Activated CD8-positive, alpha-beta memory T cell treated with anti-CD3 and anti-CD28 coated beads, Interleukin-2, amount 50 U/mL, for 24 hours (primary cell): Measurements from ENCODE around the gene XPNPEP2.
A peak's percentile ranks its signal among the peaks of the same experiment; 100 is the strongest.

Source experiments
- DNase-seq: peaks from one replicate; pipeline ENCODE4 v3.0.0-alpha.2; 2020; ENCODE audit errors: extremely low read depth

The XPNPEP2 gene

GRCh38 chrX:129779747-129780146 lies 41.0 kb downstream of the XPNPEP2 start, which contains the start of gene SASH3:
Gene SASH3 (plus strand): TSS chrX:129779949. CDS start chrX:129780098, 149 bp downstream.
- DNase-seq: no peak

GRCh38 chrX:129780441-129781105 lies 41.8 kb downstream of the XPNPEP2 start:
- no peak for DNase-seq

DNA sequence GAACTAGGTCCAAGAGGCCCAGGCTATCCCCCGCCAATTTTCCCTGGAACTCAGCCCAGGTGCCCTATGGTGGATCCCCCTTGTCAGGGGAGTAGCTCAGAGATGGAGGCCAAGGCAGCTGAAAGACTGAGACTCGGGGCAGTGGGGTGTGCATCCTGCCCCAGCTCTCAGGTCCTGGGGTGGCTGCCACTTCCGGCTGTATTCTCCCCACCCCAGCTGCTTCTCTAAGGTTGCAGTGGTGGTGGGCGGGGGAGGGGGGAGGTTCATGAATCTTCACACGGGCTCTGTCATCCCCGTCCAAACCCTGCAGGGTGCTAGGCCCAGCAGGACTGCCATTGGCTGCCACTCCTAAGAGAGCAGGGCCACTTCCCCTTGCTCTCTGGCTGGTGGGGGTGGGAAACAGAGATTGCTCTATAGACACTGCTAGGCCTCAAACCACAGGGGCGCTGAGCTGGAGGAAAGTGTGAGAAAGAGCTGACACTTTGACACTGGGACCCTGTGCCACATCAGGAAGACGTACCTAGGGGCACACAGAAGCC lies 42.4 kb downstream of the XPNPEP2 start:
- DNase-seq: peak; percentile 68

DNA sequence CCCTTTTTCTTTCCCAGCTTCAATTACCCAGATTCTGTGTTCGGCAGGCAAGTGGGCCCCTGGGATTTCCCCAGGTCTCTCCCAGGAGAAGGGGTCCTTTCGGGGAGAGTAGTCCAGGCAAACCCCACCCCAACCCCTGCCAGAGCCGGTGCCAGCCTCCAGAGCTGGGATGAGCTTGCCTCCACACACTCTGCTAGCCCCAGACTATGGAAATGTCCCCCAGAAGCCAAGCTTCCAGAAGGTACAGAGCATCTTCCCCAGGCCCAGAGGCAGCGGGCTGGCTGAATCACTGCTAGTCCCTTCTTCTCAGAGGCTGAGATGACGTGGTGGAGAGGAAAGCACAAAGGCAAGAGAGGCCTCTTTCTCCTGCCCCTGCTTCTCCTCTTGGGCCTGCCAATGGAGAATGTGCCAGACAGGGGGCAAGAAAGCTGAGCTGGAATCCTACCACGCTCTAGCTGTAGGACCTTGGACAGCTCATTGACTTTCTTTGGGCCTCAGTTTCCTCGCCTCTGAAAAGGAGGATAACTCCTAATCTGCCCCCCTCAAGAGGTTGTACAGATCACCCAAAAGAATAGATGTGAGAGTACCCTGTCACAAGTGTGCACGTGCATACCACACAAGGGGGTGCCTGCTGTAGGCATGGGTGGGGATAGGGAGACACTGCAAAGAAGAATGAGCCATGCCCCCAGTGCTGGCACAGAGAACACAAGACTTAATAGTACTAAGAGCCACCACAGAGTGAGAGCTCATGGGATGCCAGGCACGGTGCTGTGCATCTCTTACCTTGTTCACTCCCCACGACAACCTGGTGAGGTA lies 43.1 kb downstream of the XPNPEP2 start:
- no peak for DNase-seq

GRCh38 chrX:129782706-129783105 lies 43.9 kb downstream of the XPNPEP2 start:
- no peak for DNase-seq

DNA sequence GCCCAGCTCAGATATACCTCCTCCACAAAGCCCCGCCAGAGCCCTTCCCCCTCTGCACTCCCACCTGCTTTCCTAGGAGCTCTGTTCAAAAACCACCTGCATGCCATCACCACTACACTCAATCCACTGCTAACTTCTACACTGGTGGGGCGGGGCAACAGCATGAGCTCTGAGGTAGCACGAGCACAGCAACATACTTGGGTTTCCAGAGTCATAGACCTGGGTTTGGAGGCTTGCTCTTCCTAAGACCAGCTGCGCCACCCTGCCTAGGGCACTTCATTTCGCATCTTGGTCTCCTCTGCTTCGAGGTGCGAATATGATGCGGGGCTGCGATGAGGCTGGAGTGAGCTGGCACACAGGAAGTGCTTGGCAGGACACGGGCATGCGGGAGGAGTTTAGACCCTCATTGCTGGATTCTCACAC lies 44.5 kb downstream of the XPNPEP2 start:
- no peak for DNase-seq

GRCh38 chrX:129784371-129784770 lies 45.6 kb downstream of the XPNPEP2 start:
- no peak for DNase-seq

DNA sequence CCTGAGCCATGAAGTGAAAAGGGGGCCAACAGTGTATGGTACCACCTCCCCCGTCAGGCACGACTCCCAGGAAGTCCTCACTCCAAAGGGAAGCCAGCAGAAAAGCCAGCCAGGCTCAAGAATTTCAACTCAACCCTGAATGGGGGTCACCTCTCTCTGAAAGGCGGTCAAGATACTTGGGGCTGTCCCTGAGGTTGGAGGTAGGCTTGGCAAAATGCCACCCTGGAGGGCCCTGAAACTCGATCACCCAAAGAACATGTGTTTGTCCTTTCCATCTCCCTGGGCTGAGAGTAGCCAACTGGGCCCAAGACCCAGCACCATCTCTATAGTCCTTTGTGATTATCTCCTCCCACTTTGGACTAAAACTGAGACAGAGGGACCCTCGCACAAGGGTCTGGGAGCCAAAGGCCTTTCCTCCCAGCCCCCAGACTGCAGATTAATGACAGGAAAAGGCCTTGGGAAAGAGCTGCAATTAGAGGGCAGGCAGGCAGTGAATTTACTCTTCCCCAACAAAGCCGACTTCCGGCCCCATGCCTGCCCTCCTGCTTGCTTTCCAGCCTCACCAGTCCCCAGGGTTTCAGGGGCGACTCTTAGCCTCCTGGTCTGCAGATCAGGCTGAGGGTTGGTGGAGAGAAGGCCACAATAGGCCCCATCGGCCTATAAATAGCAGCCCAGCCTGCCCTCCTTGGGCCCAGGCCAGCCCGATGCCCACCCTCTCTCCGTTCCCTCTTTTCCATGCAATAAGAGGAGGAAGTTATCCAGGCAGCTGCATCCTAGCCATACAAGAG lies 46.6 kb downstream of the XPNPEP2 start:
- no peak for DNase-seq

- no peak for DNase-seq
Observed at GRCh38 chrX:129786210-129786651, 47.5 kb downstream of the XPNPEP2 start.

- DNase-seq: no peak
Observed at GRCh38 chrX:129787336-129788055, 48.7 kb downstream of the XPNPEP2 start.

- no peak for DNase-seq
Observed at GRCh38 chrX:129788527-129788926, 49.7 kb downstream of the XPNPEP2 start.

GRCh38 chrX:129790146-129790545 lies 51.4 kb downstream of the XPNPEP2 start:
- DNase-seq: no peak

DNA sequence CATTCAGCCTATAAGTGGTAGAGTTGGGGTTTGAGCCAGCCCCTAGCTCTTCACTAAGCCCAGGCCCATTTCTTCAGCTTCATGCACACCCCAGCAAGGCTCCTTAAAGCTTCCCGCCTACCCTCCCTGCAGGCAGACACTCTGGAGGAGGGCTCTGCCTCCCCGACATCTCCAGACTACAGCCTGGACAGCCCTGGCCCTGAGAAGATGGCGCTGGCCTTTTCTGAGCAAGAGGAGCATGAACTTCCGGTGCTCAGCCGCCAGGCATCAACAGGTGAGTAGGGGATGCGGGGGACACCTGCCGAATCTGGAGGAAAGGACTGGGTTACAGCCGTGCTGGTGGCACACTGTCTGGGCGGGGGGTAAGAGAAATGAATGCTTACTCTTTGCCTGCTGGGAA lies 52.0 kb downstream of the XPNPEP2 start:
- DNase-seq: no peak

GRCh38 chrX:129791336-129791735 lies 52.6 kb downstream of the XPNPEP2 start:
- no peak for DNase-seq

GRCh38 chrX:129791961-129792570 lies 53.3 kb downstream of the XPNPEP2 start:
- DNase-seq: no peak

GRCh38 chrX:129792586-129793291 lies 54.0 kb downstream of the XPNPEP2 start:
- DNase-seq: no peak

DNA sequence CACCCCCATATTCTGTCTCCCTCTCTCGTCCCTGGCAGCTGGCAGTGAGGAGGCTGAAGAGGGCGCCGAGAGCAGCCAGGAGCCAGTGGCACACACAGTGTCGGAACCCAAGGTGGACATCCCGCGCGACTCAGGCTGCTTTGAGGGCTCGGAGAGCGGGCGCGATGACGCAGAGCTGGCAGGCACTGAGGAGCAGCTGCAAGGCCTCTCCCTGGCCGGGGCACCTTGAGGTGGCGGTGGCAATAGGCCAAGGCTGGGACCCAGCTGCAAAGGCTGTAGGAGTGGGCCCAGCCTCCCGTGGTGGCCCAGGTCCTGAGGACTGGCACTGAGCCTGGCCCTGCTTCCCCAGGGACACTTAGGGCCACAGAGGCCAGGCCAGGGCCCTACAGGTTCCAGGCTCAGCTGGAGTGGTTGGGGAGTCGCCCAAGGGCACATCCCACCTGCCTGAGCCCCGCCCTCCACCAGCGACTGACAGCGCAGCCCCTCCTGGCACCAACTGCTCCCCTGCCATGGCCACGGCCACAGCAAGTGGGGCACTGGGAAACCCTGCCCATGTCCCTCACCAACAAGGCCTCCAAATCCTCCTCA lies 54.9 kb downstream of the XPNPEP2 start:
- no peak for DNase-seq

- DNase-seq: no peak
Observed at GRCh38 chrX:129795584-129795983, 56.8 kb downstream of the XPNPEP2 start.

DNA sequence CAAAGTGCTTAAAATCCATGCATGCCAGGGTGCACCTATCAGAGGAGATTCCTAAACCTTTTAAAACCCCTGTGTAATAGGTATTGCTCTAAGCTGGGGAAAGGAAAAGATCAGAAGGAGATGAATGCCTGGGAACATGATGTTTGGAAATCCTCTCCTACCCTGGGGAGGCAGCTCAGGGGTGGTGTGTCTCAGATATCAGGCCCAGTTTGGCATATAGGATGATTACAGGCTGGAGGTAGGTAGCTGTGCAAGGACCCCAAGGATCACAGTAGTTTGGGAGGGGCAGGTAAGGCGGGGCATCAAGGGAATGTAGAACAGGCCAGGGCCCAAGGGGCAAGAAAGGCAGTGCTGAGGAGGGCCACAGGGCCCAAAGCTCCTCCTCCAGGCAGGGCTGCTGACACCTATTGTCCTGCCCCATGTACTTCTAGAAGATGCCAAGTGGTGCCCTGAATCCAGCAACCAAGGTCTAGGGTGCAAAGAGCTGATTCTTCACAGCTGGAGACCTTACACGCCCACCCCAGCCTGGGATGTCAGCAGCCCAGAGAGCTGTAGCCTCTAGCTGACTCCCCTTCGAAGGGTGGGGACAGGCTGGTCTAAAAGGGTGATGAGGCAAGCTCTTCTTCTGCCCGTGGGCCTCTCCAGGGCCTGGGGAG lies 58.6 kb downstream of the XPNPEP2 start:
- DNase-seq: no peak
